GM12878 (cell line): ENCODE results near the gene NCKAP5L.

Experiments used
- BRCA1 ChIP-seq: IDR thresholded peaks from 2 replicates; pipeline ENCODE4 v1.6.1; 2011; ENCODE audit warnings: low read depth, low read length, improper control_type of control experiment
- CHD2 ChIP-seq: IDR thresholded peaks from 2 replicates; pipeline ENCODE4 v1.6.1; 2011; ENCODE audit warnings: low read depth, low read length, improper control_type of control experiment, borderline replicate concordance
- POLR2A ChIP-seq: IDR thresholded peaks from 2 replicates; pipeline ENCODE4 v1.6.1; 2011; ENCODE audit warnings: low read depth, mild to moderate bottlenecking, low read length
- TF ChIP-seq, protein P1 (sequence below), 3 experiments: IDR thresholded peaks in 2 of 3; conservative IDR thresholded peaks in 1 of 3; 2 replicates each; pipeline ENCODE4 v1.5.1; 2011; ENCODE audit warnings: low read depth in 3 of 3, low read length in 3 of 3, mild to moderate bottlenecking in 3 of 3, control low read depth in 2 of 3, moderate library complexity in 2 of 3, inconsistent platforms in 1 of 3, mixed read lengths in 1 of 3; ENCODE audit not compliant: control insufficient read depth in 2 of 3, insufficient read depth in 1 of 3; ENCODE audit errors: extremely low read depth in 1 of 3
- TF ChIP-seq, protein P2 (sequence below): fragments of 450-650 bp; IDR thresholded peaks from 2 replicates; pipeline ENCODE4 v1.6.1; 2017; ENCODE audit warnings: antibody characterized with exemption, mild to moderate bottlenecking, moderate library complexity

DNA sequence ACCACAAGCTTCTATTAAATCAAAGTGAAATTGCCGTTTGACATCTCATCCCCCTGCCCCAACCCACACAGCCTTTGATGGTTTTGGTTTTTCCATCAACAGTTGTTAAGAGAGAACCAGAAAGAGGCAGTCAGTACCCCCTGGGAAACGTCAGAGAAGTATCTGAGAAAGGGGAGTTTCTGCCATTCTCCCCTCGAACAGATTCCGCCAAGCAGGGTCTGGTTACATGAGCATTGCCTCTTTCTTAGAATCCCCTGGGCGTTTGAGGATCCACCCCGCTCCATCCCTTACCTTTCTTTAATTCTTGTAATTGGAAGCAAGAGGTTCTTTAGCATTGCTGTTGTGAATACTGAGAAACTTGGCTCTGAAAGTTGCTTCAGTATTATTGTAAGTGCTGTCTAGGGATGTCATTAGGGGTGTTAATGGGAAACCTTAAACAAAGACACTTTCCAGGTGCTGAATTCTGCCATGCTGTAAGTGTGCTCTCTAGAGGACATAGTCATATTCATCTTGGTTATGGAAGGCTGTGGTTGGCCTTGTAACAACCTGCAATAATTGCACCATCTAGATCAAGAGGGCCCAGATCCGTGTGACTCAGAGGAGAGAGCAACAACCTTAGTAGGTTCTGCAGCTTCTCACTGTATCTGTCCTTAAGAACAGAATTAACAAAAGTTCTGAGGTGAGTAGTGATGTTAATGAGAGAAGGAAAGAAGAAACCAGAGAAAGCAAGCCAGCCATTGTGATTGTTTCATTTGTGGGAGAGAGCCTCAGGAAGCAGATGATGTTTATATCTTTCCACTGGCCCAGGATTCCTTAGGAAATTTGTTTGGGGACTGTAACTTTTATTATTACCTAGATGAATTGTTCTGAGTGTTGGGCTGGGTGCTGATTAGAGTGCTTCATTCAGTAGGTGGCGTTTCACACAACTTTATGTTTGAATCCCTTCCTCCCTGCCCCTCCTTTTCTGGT is 77.9 kb downstream of the NCKAP5L start:
- TF ChIP-seq, protein P1, sequence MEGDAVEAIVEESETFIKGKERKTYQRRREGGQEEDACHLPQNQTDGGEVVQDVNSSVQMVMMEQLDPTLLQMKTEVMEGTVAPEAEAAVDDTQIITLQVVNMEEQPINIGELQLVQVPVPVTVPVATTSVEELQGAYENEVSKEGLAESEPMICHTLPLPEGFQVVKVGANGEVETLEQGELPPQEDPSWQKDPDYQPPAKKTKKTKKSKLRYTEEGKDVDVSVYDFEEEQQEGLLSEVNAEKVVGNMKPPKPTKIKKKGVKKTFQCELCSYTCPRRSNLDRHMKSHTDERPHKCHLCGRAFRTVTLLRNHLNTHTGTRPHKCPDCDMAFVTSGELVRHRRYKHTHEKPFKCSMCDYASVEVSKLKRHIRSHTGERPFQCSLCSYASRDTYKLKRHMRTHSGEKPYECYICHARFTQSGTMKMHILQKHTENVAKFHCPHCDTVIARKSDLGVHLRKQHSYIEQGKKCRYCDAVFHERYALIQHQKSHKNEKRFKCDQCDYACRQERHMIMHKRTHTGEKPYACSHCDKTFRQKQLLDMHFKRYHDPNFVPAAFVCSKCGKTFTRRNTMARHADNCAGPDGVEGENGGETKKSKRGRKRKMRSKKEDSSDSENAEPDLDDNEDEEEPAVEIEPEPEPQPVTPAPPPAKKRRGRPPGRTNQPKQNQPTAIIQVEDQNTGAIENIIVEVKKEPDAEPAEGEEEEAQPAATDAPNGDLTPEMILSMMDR (IDR thresholded peaks at IDR 0.05 in 2 of 3, conservative IDR thresholded peaks at IDR 0.05 in 1 of 3; ENCODE audit: control insufficient read depth in 2 of 3, extremely low read depth in 1 of 3, insufficient read depth in 1 of 3, low read depth in 3 of 3, low read length in 3 of 3), result peak in 2 of 3 experiments; percentile 6 to 29; a peak in 2 of 6 replicates
- TF ChIP-seq CHD2 (no peak), POLR2A (no peak), BRCA1 (no peak)
- TF ChIP-seq, protein P2, sequence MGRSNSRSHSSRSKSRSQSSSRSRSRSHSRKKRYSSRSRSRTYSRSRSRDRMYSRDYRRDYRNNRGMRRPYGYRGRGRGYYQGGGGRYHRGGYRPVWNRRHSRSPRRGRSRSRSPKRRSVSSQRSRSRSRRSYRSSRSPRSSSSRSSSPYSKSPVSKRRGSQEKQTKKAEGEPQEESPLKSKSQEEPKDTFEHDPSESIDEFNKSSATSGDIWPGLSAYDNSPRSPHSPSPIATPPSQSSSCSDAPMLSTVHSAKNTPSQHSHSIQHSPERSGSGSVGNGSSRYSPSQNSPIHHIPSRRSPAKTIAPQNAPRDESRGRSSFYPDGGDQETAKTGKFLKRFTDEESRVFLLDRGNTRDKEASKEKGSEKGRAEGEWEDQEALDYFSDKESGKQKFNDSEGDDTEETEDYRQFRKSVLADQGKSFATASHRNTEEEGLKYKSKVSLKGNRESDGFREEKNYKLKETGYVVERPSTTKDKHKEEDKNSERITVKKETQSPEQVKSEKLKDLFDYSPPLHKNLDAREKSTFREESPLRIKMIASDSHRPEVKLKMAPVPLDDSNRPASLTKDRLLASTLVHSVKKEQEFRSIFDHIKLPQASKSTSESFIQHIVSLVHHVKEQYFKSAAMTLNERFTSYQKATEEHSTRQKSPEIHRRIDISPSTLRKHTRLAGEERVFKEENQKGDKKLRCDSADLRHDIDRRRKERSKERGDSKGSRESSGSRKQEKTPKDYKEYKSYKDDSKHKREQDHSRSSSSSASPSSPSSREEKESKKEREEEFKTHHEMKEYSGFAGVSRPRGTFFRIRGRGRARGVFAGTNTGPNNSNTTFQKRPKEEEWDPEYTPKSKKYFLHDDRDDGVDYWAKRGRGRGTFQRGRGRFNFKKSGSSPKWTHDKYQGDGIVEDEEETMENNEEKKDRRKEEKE, result no peak
